Superior temporal gyrus (tissue), 1 donor: Measurements from ENCODE around the gene EPB41L4A.
"Not testable (repeated sequence)": the region's sequence is repeated elsewhere in the genome, so short reads cannot be mapped to it uniquely, and the experiment has no call there.

Source experiments
- DNase-seq: peaks from one replicate; pipeline ENCODE4 v3.0.0-alpha.2; 2016; ENCODE audit errors: extremely low spot score

EPB41L4A gene, protein sequence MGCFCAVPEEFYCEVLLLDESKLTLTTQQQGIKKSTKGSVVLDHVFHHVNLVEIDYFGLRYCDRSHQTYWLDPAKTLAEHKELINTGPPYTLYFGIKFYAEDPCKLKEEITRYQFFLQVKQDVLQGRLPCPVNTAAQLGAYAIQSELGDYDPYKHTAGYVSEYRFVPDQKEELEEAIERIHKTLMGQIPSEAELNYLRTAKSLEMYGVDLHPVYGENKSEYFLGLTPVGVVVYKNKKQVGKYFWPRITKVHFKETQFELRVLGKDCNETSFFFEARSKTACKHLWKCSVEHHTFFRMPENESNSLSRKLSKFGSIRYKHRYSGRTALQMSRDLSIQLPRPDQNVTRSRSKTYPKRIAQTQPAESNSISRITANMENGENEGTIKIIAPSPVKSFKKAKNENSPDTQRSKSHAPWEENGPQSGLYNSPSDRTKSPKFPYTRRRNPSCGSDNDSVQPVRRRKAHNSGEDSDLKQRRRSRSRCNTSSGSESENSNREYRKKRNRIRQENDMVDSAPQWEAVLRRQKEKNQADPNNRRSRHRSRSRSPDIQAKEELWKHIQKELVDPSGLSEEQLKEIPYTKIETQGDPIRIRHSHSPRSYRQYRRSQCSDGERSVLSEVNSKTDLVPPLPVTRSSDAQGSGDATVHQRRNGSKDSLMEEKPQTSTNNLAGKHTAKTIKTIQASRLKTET

DNA sequence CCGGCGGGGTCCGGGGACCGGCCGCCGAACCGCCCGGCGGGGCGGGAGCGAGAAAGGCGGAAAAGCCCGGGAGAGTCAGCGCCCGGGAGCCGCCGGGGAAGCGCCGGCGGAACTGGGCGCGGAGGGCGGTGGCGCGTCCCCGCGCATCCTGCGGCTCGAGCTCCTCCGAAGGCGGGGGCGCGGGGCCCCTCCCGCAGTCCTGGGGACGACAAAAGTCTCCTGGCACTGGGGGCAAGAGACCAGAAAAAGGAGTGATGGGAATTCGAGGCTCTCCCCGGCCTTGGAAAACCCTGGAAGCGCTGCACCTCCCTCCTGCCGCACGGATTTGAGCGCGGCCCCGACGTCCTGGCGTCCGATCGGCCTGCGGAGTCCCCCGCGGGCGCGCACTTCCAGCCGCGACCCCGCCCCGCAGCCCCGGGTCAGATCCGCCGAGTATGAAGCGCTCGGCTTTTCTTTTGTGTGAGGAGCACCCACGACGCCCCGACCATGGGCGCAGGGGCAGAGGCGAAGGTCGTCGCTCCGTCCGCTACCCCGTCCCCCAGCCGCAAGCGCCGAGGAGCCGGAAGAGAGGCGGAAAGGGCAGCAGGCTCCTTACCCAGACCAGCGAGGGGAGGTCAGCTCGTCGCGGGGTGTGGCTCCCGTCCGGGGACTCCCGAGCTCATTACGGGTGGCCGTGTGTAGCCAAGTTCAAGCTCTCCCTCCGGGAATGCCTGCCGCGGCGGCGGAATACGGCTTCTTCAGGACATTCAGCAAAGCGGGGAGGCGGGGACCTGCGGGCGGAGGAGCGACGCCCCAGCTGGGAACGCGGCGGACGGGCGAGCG lies at the start of gene EPB41L4A:
EPB41L4A (minus strand) TSS at position 114 of the 822 bp plus-strand sequence. CDS start 238 bp downstream, outside the sequence.
- no peak for DNase-seq

DNA sequence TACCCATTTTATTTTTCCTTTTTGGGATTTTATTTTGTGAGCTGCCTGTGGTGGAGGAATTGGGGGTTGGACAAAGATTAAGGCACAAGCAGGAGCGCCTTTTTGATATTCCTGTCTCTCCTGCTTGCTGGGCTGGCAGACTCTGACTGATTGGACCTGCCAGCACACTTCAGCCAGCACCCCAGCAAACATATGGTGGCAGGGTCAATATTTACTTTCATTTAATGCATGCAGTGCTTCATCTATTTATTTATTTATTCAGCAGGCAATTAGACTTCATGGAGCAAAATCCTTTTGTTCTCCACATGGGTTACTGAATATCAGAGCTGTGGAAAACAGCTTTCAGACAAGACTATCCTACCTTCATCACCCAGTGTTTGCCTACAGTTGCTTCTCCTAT lies 48.4 kb upstream of the EPB41L4A start:
- no peak for DNase-seq

DNA sequence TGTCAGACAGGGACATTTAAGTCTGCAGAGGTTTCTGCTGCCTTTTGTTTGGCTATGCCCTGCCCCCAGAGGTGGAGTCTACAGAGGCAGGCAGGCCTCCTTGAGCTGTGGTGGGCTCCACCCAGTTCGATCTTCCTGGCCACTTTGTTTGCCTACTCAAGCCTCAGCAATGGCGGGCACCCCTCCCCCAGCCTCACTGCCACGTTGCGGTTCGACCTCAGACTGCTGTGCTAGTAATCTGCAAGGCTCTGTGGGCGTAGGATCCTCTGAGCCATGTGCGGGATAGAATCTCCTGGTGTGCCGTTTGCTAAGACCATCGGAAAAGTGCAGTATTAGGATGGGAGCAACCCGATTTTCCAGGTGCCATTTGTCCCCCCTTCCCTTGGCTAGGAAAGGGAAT lies 47.2 kb upstream of the EPB41L4A start:
- DNase-seq, result not testable (repeated sequence)

GRCh38 chr5:112447187-112447760 lies 28.2 kb upstream of the EPB41L4A start:
- not testable (repeated sequence) for DNase-seq

DNA sequence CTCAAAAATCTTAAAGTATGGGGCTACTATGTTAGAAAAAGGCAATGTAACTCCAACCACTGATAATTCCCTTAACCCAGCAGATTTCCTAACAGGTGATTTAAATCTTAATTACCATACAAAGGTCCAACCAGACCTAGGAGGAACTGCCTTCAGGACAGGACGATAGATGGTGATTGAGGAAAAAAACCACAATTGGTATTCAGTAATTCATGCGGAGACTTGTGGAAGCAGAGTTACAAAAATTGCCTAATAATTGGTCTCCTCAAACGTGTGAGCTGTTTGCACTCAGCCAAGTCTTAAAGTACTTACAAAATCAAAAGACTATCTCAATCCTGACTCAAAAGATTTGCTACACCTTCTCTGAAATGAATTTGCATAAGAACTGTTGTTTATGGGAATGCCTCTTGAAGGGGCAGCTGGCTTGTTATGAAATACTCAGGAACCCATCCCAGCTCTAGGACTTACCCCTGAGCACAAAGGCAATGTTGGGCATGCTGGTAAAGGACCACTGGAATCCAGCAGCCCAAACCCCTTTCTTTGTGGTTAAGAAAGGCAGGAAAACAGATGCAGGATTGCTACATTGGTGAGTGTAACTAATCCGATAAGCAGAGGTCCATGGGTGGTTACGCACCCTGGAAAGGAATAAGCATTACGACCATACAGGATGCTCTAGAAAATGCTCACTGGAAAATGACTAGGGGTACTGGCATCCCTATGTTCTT lies 26.7 kb upstream of the EPB41L4A start:
- DNase-seq, result no peak

- not testable (repeated sequence) for DNase-seq
Observed at GRCh38 chr5:112443932-112444331, 24.9 kb upstream of the EPB41L4A start.

GRCh38 chr5:112440031-112440430 lies 21.0 kb upstream of the EPB41L4A start:
- no peak for DNase-seq

DNA sequence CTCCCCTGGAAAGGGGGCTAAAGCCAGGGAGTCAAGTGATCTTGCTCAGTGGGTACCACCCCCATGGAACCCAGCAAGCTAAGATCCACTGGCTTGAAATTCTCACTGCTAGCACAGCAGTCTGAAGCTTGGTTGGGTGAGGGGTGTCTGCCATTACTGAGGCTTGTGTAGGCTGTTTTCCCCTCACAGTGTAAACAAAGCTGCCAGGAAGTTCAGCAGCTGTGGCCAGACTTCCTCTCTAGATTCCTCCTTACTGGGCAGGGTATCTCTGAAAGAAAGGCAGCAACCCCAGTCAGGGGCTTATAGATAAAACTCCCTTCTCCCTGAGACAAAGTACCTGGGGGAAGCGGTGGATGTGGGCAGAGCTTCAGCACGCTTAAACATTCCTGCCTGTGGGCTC lies 17.1 kb upstream of the EPB41L4A start:
- no peak for DNase-seq

DNA sequence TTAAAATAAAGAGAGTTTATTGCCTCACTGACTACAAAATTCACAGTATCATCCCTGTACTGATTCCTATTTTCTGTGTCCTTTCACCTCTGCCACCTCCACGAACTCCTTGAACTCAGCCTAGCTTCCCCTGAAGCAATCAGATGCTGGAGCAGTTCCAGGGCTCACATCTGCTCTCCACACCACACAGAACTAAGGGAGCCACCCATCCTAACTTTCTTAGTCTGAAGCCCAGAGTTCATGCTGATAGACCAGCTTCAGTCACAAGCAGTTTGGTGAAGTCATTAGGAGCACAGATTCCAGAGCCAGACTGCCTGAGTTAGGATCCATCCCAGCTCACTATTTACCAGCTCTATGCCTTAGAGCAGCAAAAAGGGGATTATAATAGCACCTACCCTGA lies 15.6 kb upstream of the EPB41L4A start:
- no peak for DNase-seq

GRCh38 chr5:112426202-112426601 lies 7.1 kb upstream of the EPB41L4A start:
- DNase-seq, result not testable (repeated sequence)

- DNase-seq, result peak; percentile 80
Observed at GRCh38 chr5:112419986-112420864, 1.1 kb upstream of the EPB41L4A start.

GRCh38 chr5:112418659-112419163 lies 366 bp downstream of the EPB41L4A start:
- no peak for DNase-seq

GRCh38 chr5:112417931-112418658 lies 982 bp downstream of the EPB41L4A start:
- DNase-seq, result peak; percentile 36

DNA sequence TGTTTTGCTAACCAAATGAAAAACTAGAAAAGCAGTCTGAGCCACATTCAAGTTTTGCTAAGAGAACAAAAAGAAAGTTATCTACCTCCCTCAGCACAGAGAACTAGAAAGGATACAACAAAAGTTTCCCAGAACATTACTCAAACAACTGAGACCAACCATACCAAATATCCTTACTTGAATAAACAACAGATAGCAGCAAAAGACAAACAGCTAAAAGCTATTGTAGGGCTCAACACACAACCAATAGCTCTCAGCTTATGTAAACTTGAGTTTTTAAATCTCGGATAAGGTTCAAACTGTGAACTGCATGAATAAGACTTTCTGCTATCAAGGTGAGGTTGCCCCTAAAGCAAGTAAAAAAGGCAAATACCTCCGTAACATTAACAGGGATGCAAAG lies 3.5 kb downstream of the EPB41L4A start:
- DNase-seq, result no peak

DNA sequence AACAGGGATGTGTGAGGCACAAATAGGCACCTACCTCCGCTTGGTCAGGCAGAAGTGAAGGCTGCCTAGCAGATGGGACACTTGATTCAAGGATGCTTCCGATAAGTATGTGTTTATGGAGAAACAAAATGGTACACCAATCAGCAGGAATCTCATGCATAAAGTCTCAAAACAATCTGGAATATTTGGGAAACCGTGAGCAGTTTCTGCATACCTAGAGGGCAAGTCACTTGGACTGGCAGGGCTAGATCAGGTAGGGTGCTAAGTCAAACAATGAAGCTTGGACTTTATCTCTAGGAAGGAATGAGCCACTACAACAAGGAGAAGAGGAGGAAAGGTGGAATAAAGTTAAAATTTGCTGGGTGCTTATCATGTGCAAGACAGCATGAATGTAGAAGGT lies 5.5 kb downstream of the EPB41L4A start:
- no peak for DNase-seq

DNA sequence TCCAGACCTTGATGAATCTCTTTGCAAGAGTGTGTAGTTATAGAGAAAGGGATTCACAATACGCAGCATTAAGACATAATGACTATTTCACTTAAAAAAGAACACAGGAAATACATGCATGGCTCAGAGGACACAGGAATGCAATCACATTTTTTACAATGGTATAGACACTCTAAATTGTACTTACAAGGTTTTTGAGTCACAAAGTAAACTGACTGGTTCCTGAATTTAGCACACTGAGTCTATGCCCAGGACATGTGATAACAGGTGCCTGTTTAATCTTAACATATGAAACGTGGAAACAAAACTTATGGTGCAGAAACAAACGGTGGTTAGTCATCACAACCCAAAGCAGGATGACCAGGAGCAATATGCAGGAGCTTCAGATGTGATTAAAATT lies 6.7 kb downstream of the EPB41L4A start:
- DNase-seq, result peak; percentile 8

DNA sequence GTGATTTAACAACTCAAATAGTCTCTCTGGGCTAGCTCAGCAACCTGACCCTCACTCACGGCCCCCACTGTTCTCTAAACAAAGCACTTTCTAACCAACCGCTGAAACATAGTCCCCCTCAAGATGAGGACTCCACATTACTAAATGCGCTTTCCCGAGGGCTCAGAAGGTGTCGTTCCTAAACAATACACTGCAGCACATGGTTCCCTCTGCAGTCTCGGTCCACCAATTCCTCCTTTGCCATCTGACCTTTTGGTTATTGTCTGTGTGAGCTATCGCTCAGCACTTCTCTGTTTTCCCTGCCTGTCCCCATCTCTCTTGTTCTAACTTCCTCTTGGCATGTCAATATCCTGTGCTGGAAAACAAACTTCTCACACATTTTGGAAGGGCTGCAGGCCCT lies 7.2 kb downstream of the EPB41L4A start:
- DNase-seq, result peak; percentile 6

DNA sequence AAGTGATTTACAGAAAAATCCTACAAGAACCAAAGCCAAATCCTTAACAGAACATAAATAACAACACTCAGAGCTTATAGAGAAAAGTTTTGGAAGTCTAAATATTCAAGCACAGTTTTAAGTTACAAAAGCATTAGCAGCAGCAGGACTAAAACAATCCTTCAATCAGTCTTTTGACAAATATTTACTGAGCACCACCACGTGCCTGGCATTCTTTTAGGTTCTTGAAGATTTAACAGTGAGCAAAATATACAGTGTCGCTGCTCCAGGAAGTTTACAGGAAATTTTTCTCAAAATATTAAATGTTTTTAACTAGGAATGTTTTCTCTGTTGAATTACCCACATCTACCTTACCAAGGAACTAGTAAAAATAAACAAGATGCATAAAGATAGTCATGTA lies 11.4 kb downstream of the EPB41L4A start:
- no peak for DNase-seq

GRCh38 chr5:112407240-112407639 lies 11.8 kb downstream of the EPB41L4A start:
- DNase-seq, result no peak
